GM12801 (cell line): ENCODE results near the gene OR6K6.

ENCODE experiments used
- TF ChIP-seq, protein P1 (sequence below): IDR thresholded peaks from one replicate; pipeline ENCODE4 v1.5.1; 2011; ENCODE audit warnings: control low read depth; ENCODE audit not compliant: insufficient read length; ENCODE audit errors: extremely low read depth

The OR6K6 gene

DNA sequence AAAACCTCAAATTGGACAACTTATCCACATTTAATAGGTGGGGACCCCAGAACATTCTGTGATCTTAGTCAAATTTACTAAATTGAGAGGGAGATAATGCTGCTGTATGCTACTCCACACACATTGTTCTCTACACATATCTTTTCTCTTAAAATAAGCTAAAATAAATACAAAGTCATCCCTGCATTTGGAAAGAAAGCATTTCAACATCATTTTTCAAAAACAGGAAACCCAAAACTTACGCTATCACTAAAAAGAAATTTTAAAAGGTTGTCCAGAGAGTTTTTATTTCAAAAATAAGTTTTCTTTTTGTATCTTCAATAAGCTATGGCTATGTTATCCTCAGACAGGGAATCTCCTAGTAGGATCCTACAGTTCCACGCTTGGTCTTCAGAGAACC lies 46.0 kb downstream of the OR6K6 start:
- TF ChIP-seq, protein P1, sequence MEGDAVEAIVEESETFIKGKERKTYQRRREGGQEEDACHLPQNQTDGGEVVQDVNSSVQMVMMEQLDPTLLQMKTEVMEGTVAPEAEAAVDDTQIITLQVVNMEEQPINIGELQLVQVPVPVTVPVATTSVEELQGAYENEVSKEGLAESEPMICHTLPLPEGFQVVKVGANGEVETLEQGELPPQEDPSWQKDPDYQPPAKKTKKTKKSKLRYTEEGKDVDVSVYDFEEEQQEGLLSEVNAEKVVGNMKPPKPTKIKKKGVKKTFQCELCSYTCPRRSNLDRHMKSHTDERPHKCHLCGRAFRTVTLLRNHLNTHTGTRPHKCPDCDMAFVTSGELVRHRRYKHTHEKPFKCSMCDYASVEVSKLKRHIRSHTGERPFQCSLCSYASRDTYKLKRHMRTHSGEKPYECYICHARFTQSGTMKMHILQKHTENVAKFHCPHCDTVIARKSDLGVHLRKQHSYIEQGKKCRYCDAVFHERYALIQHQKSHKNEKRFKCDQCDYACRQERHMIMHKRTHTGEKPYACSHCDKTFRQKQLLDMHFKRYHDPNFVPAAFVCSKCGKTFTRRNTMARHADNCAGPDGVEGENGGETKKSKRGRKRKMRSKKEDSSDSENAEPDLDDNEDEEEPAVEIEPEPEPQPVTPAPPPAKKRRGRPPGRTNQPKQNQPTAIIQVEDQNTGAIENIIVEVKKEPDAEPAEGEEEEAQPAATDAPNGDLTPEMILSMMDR = no peak

GRCh38 chr1:158801396-158801795 lies 46.9 kb downstream of the OR6K6 start:
- TF ChIP-seq, protein P1 = no peak

DNA sequence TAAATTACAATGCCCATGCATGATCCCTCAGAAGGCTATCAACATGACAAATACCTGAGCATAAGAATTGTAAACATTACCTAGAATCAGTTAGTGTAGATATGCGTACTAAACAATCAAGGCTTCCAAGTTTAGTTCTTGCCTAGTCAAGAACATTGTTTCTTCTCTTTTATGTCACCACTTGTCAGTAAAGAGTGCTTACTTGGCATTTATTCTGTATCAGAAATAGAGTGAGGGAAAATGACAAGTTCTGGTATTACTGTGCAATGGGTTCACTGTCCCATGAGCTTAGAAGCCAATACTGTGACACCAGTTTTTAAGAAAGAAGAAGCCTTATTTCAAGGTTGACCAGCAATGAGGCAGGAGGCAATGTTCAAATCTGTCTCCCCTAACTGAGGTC lies 49.2 kb downstream of the OR6K6 start:
- TF ChIP-seq, protein P1 = no peak
